OCI-LY1 (cell line): ENCODE measurements around the gene RCBTB1.
A peak's percentile ranks its signal among the peaks of the same experiment; 100 is the strongest.
"Not testable (repeated sequence)": the region's sequence is repeated elsewhere in the genome, so short reads cannot be mapped to it uniquely, and the experiment has no call there.

Experiments
- H2AFZ ChIP-seq: fragments of 200-600 bp; sonication (generic), shearing (Covaris generic); 2 replicates; pipeline ENCODE4 v1.6.0; 2014; ENCODE audit warnings: antibody characterized with exemption, mild to moderate bottlenecking, low read length
- H3F3A ChIP-seq: fragments of 200-600 bp; sonication (generic), shearing (Covaris generic); 2 replicates; pipeline ENCODE4 v1.6.0; 2014; ENCODE audit warnings: mild to moderate bottlenecking, antibody characterized with exemption, low read length, moderate library complexity; ENCODE audit not compliant: insufficient read depth
- H3K27ac ChIP-seq: fragments of 200-600 bp; sonication (generic); 2 replicates; pipeline ENCODE4 v1.5.1; 2014; ENCODE audit warnings: low read length, mixed run types, mild to moderate bottlenecking, low read depth; ENCODE audit not compliant: poor library complexity, severe bottlenecking
- H3K27me3 ChIP-seq: fragments of 200-600 bp; sonication (generic); 2 replicates; pipeline ENCODE4 v1.6.0; 2014; ENCODE audit warnings: antibody characterized with exemption, mild to moderate bottlenecking, low read length, moderate library complexity; ENCODE audit not compliant: insufficient read depth
- H3K36me3 ChIP-seq: fragments of 200-600 bp; sonication (generic); 2 replicates; pipeline ENCODE4 v1.6.1; 2014; ENCODE audit warnings: mild to moderate bottlenecking, antibody characterized with exemption, low read length, moderate library complexity, mixed read lengths; ENCODE audit not compliant: insufficient read depth
- H3K4me1 ChIP-seq: fragments of 200-600 bp; sonication (generic); 2 replicates; pipeline ENCODE4 v1.5.1; 2014; ENCODE audit warnings: mild to moderate bottlenecking, low read length, moderate library complexity; ENCODE audit not compliant: insufficient read depth, severe bottlenecking
- H3K4me2 ChIP-seq: fragments of 200-600 bp; sonication (generic), shearing (Covaris generic); 2 replicates; pipeline ENCODE4 v1.6.1; 2014; ENCODE audit warnings: low read length
- H3K4me3 ChIP-seq: fragments of 200-600 bp; sonication (generic); 2 replicates; pipeline ENCODE4 v1.5.1; 2014; ENCODE audit warnings: low read length, low read depth, mild to moderate bottlenecking, mixed read lengths; ENCODE audit not compliant: poor library complexity, severe bottlenecking
- H3K79me2 ChIP-seq: fragments of 200-600 bp; shearing (Covaris generic); 2 replicates; pipeline ENCODE4 v1.6.1; 2016; ENCODE audit warnings: mixed run types, low read length, mixed read lengths; ENCODE audit not compliant: insufficient read depth
- H3K9ac ChIP-seq: fragments of 200-600 bp; sonication (generic), shearing (Covaris generic); 2 replicates; pipeline ENCODE4 v1.6.1; 2014; ENCODE audit warnings: mild to moderate bottlenecking, low read length, mixed read lengths
- H3K9me2 ChIP-seq: fragments of 200-600 bp; sonication (generic), shearing (Covaris generic); 2 replicates; pipeline ENCODE4 v1.6.1; 2014; ENCODE audit warnings: low read depth, mild to moderate bottlenecking, low read length, mixed read lengths
- H3K9me3 ChIP-seq: fragments of 200-600 bp; shearing (Covaris generic); 2 replicates; pipeline ENCODE4 v1.6.1; 2014; ENCODE audit warnings: low read length, mixed read lengths
- H4K20me1 ChIP-seq: fragments of 200-600 bp; sonication (generic), shearing (Covaris generic); 2 replicates; pipeline ENCODE4 v1.6.0; 2016; ENCODE audit warnings: mild to moderate bottlenecking, low read length; ENCODE audit not compliant: insufficient read depth
- EZH2 ChIP-seq: fragments of 200-600 bp; sonication (generic), shearing (Covaris generic); IDR thresholded peaks from 2 replicates; pipeline ENCODE4 v1.8.0; 2017; ENCODE audit warnings: borderline replicate concordance, mixed run types, mild to moderate bottlenecking, antibody characterized with exemption, low read length, moderate library complexity, mixed read lengths
- TF ChIP-seq, protein P1 (sequence below): fragments of 200-600 bp; sonication (generic), shearing (Covaris generic); IDR thresholded peaks from 2 replicates; pipeline ENCODE4 v1.5.1; 2017; ENCODE audit warnings: mild to moderate bottlenecking, antibody characterized with exemption, low read length, moderate library complexity, mixed read lengths

The RCBTB1 gene

DNA sequence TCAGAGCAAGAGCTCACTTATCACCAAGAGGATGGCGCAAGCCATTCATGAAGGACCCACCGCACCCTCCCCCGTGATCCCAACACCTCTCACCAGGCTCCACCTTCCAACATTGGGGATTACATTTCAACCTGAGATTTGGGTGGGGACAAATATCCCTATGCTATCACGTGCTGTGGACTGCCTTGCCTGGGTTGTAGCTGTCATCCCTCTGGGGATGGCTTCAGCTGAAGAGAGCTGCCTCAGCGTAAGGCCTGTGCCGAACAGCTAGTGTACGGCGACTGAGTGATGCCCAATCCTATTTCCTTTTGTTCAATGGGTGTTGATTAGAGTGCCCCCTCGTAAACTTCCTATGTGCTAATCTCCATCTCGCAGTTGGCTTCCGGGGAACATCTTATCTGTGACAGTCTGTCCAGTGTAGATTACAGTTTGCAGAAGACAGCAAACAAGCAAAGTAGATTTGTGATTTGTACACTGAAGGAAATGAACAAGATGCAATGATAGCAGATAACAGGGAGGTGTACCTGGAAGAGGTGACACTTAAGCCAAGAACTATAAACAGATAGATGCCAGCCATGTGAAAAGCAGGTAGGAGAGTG lies 11.8 kb upstream of the RCBTB1 start:
- H3K36me3 ChIP-seq = no peaks in the 10 kb centered on the region
- no peaks in the 10 kb centered on the region for H3K9me3 ChIP-seq
- H3K27ac ChIP-seq = no peak overlapping the region
- H3K9me2 ChIP-seq = no peaks in the 10 kb centered on the region
- peaks cover 6% of the 10 kb centered on the region for H3K4me1 ChIP-seq
- no peak for TF ChIP-seq EZH2
- TF ChIP-seq, protein P1, sequence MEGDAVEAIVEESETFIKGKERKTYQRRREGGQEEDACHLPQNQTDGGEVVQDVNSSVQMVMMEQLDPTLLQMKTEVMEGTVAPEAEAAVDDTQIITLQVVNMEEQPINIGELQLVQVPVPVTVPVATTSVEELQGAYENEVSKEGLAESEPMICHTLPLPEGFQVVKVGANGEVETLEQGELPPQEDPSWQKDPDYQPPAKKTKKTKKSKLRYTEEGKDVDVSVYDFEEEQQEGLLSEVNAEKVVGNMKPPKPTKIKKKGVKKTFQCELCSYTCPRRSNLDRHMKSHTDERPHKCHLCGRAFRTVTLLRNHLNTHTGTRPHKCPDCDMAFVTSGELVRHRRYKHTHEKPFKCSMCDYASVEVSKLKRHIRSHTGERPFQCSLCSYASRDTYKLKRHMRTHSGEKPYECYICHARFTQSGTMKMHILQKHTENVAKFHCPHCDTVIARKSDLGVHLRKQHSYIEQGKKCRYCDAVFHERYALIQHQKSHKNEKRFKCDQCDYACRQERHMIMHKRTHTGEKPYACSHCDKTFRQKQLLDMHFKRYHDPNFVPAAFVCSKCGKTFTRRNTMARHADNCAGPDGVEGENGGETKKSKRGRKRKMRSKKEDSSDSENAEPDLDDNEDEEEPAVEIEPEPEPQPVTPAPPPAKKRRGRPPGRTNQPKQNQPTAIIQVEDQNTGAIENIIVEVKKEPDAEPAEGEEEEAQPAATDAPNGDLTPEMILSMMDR = no peak
- H3K27me3 ChIP-seq = no peaks in the 10 kb centered on the region
- no peak overlapping the region for H3K4me2 ChIP-seq
- no peak overlapping the region for H3K9ac ChIP-seq
- H3K79me2 ChIP-seq = no peaks in the 10 kb centered on the region
- H4K20me1 ChIP-seq = no peaks in the 10 kb centered on the region
- H3K4me3 ChIP-seq = no peak overlapping the region
- H3F3A ChIP-seq = peaks cover 3% of the 10 kb centered on the region; the same call in 1 of the 2 replicates
- 0 out of 2 replicates have a peak overlapping the region, but pooled peaks have one; percentile 31 for H2AFZ ChIP-seq

DNA sequence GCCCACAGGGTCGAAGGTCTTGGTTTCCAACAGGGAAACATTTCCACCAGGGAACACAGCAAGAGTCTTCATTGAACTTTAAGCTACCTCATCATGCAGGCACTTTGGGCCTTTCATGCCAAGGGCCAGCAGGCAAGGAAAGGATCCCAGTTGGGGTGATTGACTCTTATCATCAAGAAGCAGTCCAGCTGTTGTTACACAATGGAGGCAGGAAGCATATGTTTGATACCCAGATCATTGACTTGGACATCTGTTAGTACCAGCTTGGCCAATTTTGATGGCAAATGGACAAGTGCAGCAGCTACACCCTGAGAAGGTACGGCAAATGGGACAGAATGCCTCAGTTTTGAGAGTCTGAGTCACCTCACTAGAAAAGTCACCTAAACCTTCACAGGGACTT lies 10.9 kb upstream of the RCBTB1 start:
- Histone ChIP-seq H3K27ac (no peak overlapping the region), H3K4me1 (peaks cover 6% of the 10 kb centered on the region), H3K36me3 (no peaks in the 10 kb centered on the region), H2AFZ (0 out of 2 replicates have a peak overlapping the region, but pooled peaks have one; percentile 31), H3K27me3 (no peaks in the 10 kb centered on the region), H3K9ac (no peak overlapping the region), H3F3A (no peaks in the 10 kb centered on the region), H3K79me2 (no peaks in the 10 kb centered on the region), H3K4me3 (no peak overlapping the region), H3K4me2 (no peak overlapping the region), H3K9me2 (no peaks in the 10 kb centered on the region), H4K20me1 (no peaks in the 10 kb centered on the region), H3K9me3 (no peaks in the 10 kb centered on the region)
- TF ChIP-seq EZH2 = no peak
- TF ChIP-seq, protein P1 = no peak

DNA sequence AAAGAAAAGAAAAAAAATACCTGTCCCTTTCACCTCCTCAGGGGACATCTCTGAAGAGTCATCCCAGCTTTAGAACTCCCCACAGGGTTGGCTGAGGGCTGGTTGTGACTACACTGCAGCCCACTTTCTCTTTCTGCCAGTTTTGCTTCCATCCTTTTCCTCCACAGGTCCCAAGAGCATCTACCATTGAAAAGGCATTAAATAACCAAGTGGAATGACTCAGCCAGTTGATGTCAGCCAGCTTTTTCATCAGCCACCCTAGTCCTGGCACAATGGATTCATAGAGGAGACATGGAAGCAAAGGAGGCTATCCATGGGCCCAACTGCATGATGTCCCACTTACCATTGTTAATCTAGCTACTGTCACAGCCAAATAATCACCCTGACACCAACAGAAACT lies 9.2 kb upstream of the RCBTB1 start:
- no peak overlapping the region for H3K9ac ChIP-seq
- no peak overlapping the region for H3K4me2 ChIP-seq
- peaks cover 6% of the 10 kb centered on the region for H3K4me1 ChIP-seq
- no peak overlapping the region for H3K4me3 ChIP-seq
- TF ChIP-seq, protein P1 = no peak
- no peak for TF ChIP-seq EZH2
- H3K27me3 ChIP-seq = no peaks in the 10 kb centered on the region
- no peaks in the 10 kb centered on the region for H3K36me3 ChIP-seq
- H4K20me1 ChIP-seq = no peaks in the 10 kb centered on the region
- H3F3A ChIP-seq = no peaks in the 10 kb centered on the region
- no peak overlapping the region for H2AFZ ChIP-seq
- H3K9me3 ChIP-seq = no peaks in the 10 kb centered on the region
- no peaks in the 10 kb centered on the region for H3K9me2 ChIP-seq
- H3K79me2 ChIP-seq = no peaks in the 10 kb centered on the region
- no peak overlapping the region for H3K27ac ChIP-seq

DNA sequence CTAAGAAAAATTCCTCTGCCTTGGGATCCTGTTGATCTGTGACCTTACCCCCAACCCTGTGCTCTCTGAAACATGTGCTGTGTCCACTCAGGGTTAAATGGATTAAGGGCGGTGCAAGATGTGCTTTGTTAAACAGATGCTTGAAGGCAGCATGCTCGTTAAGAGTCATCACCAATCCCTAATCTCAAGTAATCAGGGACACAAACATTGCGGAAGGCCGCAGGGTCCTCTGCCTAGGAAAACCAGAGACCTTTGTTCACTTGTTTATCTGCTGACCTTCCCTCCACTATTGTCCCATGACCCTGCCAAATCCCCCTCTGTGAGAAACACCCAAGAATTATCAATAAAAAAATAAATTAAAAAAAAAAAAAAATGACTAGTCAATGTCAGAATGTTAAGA lies 8.5 kb upstream of the RCBTB1 start:
- H3K9me3 ChIP-seq, H4K20me1 ChIP-seq, H3K4me3 ChIP-seq, H3K27ac ChIP-seq, H3K9me2 ChIP-seq, H2AFZ ChIP-seq, H3K36me3 ChIP-seq, H3F3A ChIP-seq, H3K9ac ChIP-seq, H3K4me2 ChIP-seq, H3K79me2 ChIP-seq, H3K4me1 ChIP-seq, H3K27me3 ChIP-seq: not testable (repeated sequence)

DNA sequence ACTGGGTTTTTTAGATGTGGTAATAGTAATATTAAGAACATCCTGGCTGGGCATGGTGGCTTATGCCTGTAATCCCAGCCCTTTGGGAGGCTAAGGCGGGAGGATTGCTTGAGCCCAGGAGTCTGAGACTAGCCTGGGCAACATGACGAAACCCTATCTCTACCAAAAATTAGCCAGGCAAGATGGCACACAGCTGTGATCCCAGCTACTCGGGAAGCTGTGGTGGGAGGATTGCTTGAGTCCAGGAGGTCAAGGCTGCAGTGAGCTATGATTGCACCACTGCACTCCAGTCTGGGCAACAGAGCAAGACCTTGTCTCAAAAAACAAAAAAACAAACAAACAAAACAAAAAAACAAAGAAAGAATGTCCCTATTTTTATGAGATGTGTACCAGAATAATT lies 5.4 kb upstream of the RCBTB1 start:
- not testable (repeated sequence) for H3K4me2 ChIP-seq, H3F3A ChIP-seq

More for the DNA sequence above, 5.4 kb upstream of the RCBTB1 start:
- not testable (repeated sequence) for H2AFZ ChIP-seq, H3K4me1 ChIP-seq, H4K20me1 ChIP-seq, H3K9ac ChIP-seq, H3K9me2 ChIP-seq, H3K36me3 ChIP-seq, H3K27me3 ChIP-seq, H3K4me3 ChIP-seq, H3K27ac ChIP-seq, H3K9me3 ChIP-seq, H3K79me2 ChIP-seq
